Liver (tissue), 9 donors: ENCODE data around the gene APOBEC2. TPM values are rescaled to one million over a fixed set of nuclear protein-coding genes. Genes with fewer than 3 reads are reported as not detected.

Experiments used
- DNase-seq: peaks from one replicate; pipeline ENCODE4 v3.0.0-alpha.2; 2017; ENCODE audit warnings: low spot score
- H3K27ac ChIP-seq, 2 donors: one replicate each; pipeline ENCODE4 v1.7.0; 2013; ENCODE audit warnings: inconsistent platforms in 2 of 2, low read length in 2 of 2, control low read depth in 1 of 2, low read depth in 1 of 2, mild to moderate bottlenecking in 1 of 2
- H3K27me3 ChIP-seq, 4 donors: one replicate each; pipeline versions ENCODE4 v1.6.1 to v1.7.0; 2013; ENCODE audit warnings: low read length in 3 of 4, inconsistent platforms in 1 of 4, mild to moderate bottlenecking in 1 of 4, moderate library complexity in 1 of 4; ENCODE audit not compliant: control insufficient read depth in 4 of 4, insufficient read depth in 4 of 4
- H3K36me3 ChIP-seq, 4 donors: one replicate each; pipeline versions ENCODE4 v1.6.1 to v1.7.0; 2013; ENCODE audit warnings: low read length in 3 of 4, mild to moderate bottlenecking in 3 of 4, low read depth in 1 of 4, moderate library complexity in 1 of 4; ENCODE audit not compliant: control insufficient read depth in 4 of 4, insufficient read depth in 3 of 4
- H3K4me1 ChIP-seq, 4 donors: one replicate each; pipeline versions ENCODE4 v1.6.1 to v1.7.0; 2013; ENCODE audit warnings: low read length in 3 of 4, mild to moderate bottlenecking in 3 of 4, moderate library complexity in 1 of 4; ENCODE audit not compliant: control insufficient read depth in 4 of 4, insufficient read depth in 4 of 4
- H3K4me3 ChIP-seq, 3 donors: one replicate each; pipeline versions ENCODE4 v1.6.1 to v1.7.0; 2013; ENCODE audit warnings: low read length in 3 of 3, control low read depth in 1 of 3, low read depth in 1 of 3, mild to moderate bottlenecking in 1 of 3
- H3K9ac ChIP-seq, 2 donors: one replicate each; pipeline ENCODE4 v1.7.0; 2013; ENCODE audit warnings: low read length in 2 of 2, mild to moderate bottlenecking in 2 of 2, moderate library complexity in 2 of 2, control low read depth in 1 of 2, low read depth in 1 of 2
- H3K9me3 ChIP-seq, 4 donors: one replicate each; pipeline versions ENCODE4 v1.6.1 to v1.7.0; 2013; ENCODE audit warnings: low read length in 3 of 4; ENCODE audit not compliant: control insufficient read depth in 4 of 4
- ATF3 ChIP-seq: IDR thresholded peaks from 2 replicates; pipeline ENCODE4 v1.6.1; 2016; ENCODE audit warnings: antibody characterized with exemption
- CTCF ChIP-seq: fragments of 150-350 bp; IDR thresholded peaks from 2 replicates; pipeline ENCODE4 v1.5.1; 2017; ENCODE audit warnings: improper control_type of control experiment, low read depth, low read length; ENCODE audit not compliant: missing input control
- EGR1 ChIP-seq, 2 donors: IDR thresholded peaks; 2 replicates each; pipeline ENCODE4 v1.6.1; 2016 to 2018; ENCODE audit warnings: antibody characterized with exemption in 2 of 2, low read depth in 2 of 2
- FOXA1 ChIP-seq: IDR thresholded peaks from 2 replicates; pipeline ENCODE4 v1.6.1; 2016; ENCODE audit warnings: antibody characterized with exemption
- FOXA2 ChIP-seq: IDR thresholded peaks from 2 replicates; pipeline ENCODE4 v1.6.1; 2016; ENCODE audit warnings: antibody characterized with exemption
- GABPA ChIP-seq, 2 donors: IDR thresholded peaks in 1 of 2; conservative IDR thresholded peaks in 1 of 2; 2 replicates each; pipeline ENCODE4 v1.6.1; 2016; ENCODE audit warnings: antibody characterized with exemption in 2 of 2, mild to moderate bottlenecking in 1 of 2, moderate library complexity in 1 of 2
- HNF4A ChIP-seq, 2 donors: conservative IDR thresholded peaks; 2 replicates each; pipeline ENCODE4 v1.6.1; 2016; ENCODE audit warnings: antibody characterized with exemption in 2 of 2, mild to moderate bottlenecking in 2 of 2
- RAD21 ChIP-seq, 2 donors: IDR thresholded peaks; 2 replicates each; pipeline ENCODE4 v1.6.1; 2016; ENCODE audit warnings: antibody characterized with exemption in 2 of 2, mild to moderate bottlenecking in 2 of 2
- RXRA ChIP-seq, 2 donors: IDR thresholded peaks; 2 replicates each; pipeline ENCODE4 v1.6.1; 2017 to 2018; ENCODE audit warnings: antibody characterized with exemption in 2 of 2, mild to moderate bottlenecking in 1 of 2
- SP1 ChIP-seq: IDR thresholded peaks from 2 replicates; pipeline ENCODE4 v1.6.1; 2018; ENCODE audit warnings: antibody characterized with exemption, mild to moderate bottlenecking
- YY1 ChIP-seq: IDR thresholded peaks from 2 replicates; pipeline ENCODE4 v1.6.1; 2016; ENCODE audit warnings: antibody characterized with exemption, mild to moderate bottlenecking
- WGBS: extraction: QIAGEN DNeasy Blood & Tissue Kit; methylation state at CpG from one replicate; pipeline ENCODE4 v1.1.7; 2013; 5-methylcytosine and 5-hydroxymethylcytosine counted together
- polyA plus RNA-seq, 2 donors: library from polyadenylated mRNA; stranded (reverse) in 1 of 2; unstranded in 1 of 2; fragments of 200-250 nt in 1 of 2; fragments of >200 nt in 1 of 2; fragmentation: Nextera tagmentation in 1 of 2; extraction: Ambion mirVana in 1 of 2; gene quantifications; one replicate each; pipeline versions ENCODE4 v1.2.1 to v1.2.3, GENCODE V29; 2013 to 2015
- total RNA-seq, 2 donors: library from RNA; depleted of rRNA; stranded (reverse); fragments of >200 nt; gene quantifications; one replicate each; pipeline ENCODE4 v1.2.3, GENCODE V29; 2014
- TF ChIP-seq, protein P1 (sequence below): IDR thresholded peaks from 2 replicates; pipeline ENCODE4 v1.6.1; 2016; ENCODE audit warnings: antibody characterized with exemption, mild to moderate bottlenecking
- donor health status: healthy.
- donor health status: healthy.
- donor health status: healthy.
- donor health status: healthy.
- donor health status: healthy.

Gene APOBEC2
- total and polyA plus RNA-seq, 4 donors = 1.6 to 2.3 TPM; not detected in 2

DNA sequence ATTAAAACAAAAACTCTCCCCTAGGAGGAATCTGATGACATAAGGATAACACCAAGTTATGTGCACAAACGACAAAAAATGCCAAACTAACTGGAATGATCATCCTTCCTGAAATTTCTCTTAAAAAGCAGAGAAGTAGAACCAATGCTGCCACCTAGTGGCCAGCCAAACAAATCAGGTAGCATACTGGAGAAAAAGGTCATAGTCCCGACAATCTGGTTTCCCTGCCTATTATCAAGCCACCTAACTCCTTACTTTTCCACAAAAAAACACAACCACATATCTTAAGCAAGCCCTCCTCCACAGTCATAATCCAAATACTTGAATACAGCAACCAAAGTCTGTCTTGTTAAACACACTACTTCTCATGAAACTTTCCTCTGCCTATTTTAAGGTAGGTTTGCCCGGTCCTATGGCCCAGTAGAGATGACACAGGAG lies 13.9 kb downstream of the APOBEC2 start:
- Histone ChIP-seq H3K27ac (peak overlapping the region in 1 of 2 donors; percentile 71), H3K4me1 (peaks cover 3 to 44% (median 39%) of the 10 kb centered on the region in 4 donors), H3K27me3 (no peaks in the 10 kb centered on the region), H3K9ac (no peak overlapping the region), H3K36me3 (peaks cover 0 to 10% (median 5%) of the 10 kb centered on the region in 4 donors), H3K9me3 (no peaks in the 10 kb centered on the region), H3K4me3 (no peak overlapping the region)
- peak; percentile 81 for DNase-seq
- 29% methylated on average over 3 of the region's 3 CpGs for WGBS
- TF ChIP-seq HNF4A (conservative IDR thresholded peaks at IDR 0.05) = peak; percentile 25 to 44
- peak; percentile 26 for TF ChIP-seq ATF3
- peak; percentile 92 to 95 for TF ChIP-seq RAD21 (IDR thresholded peaks at IDR 0.05)
- TF ChIP-seq SP1 = peak; percentile 7
- TF ChIP-seq YY1 = no peak
- peak; percentile 89 for TF ChIP-seq CTCF
- TF ChIP-seq RXRA (IDR thresholded peaks at IDR 0.05) = peak in 1 of 2 donors; percentile 18
- no peak for TF ChIP-seq FOXA2
- TF ChIP-seq, protein P1, sequence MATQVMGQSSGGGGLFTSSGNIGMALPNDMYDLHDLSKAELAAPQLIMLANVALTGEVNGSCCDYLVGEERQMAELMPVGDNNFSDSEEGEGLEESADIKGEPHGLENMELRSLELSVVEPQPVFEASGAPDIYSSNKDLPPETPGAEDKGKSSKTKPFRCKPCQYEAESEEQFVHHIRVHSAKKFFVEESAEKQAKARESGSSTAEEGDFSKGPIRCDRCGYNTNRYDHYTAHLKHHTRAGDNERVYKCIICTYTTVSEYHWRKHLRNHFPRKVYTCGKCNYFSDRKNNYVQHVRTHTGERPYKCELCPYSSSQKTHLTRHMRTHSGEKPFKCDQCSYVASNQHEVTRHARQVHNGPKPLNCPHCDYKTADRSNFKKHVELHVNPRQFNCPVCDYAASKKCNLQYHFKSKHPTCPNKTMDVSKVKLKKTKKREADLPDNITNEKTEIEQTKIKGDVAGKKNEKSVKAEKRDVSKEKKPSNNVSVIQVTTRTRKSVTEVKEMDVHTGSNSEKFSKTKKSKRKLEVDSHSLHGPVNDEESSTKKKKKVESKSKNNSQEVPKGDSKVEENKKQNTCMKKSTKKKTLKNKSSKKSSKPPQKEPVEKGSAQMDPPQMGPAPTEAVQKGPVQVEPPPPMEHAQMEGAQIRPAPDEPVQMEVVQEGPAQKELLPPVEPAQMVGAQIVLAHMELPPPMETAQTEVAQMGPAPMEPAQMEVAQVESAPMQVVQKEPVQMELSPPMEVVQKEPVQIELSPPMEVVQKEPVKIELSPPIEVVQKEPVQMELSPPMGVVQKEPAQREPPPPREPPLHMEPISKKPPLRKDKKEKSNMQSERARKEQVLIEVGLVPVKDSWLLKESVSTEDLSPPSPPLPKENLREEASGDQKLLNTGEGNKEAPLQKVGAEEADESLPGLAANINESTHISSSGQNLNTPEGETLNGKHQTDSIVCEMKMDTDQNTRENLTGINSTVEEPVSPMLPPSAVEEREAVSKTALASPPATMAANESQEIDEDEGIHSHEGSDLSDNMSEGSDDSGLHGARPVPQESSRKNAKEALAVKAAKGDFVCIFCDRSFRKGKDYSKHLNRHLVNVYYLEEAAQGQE = no peak
- no peak for TF ChIP-seq FOXA1

GRCh38 chr6:41071501-41071922 lies 18.5 kb downstream of the APOBEC2 start:
- H3K27me3 ChIP-seq = no peaks in the 10 kb centered on the region
- TF ChIP-seq RAD21 (IDR thresholded peaks at IDR 0.05) (peak in 1 of 2 donors; percentile 13), GABPA (IDR thresholded peaks at IDR 0.05 in 1 of 2, conservative IDR thresholded peaks at IDR 0.05 in 1 of 2) (no peak), EGR1 (IDR thresholded peaks at IDR 0.05; ENCODE audit: low read depth in 2 of 2) (peak in 1 of 2 donors; percentile 33), FOXA2 (no peak)
- peak overlapping the region; percentile 99 to 100 for H3K27ac ChIP-seq
- peak overlapping the region; percentile 62 to 83 (median 77) for H3K4me3 ChIP-seq
- no peaks in the 10 kb centered on the region for H3K9me3 ChIP-seq
- WGBS = under 1% methylated on average over 16 of the region's 16 CpGs
- peaks cover 0 to 44% (median 34%) of the 10 kb centered on the region in 4 donors for H3K4me1 ChIP-seq
- H3K36me3 ChIP-seq = peaks cover 0 to 10% (median 5%) of the 10 kb centered on the region in 4 donors
- no peak for DNase-seq
- H3K9ac ChIP-seq = peak overlapping the region; percentile 82 to 99
